ENCODE results near the gene SCN9A.
"Not testable (repeated sequence)": the region's sequence is repeated elsewhere in the genome, so short reads cannot be mapped to it uniquely, and the experiment has no call there.

SCN9A gene

DNA sequence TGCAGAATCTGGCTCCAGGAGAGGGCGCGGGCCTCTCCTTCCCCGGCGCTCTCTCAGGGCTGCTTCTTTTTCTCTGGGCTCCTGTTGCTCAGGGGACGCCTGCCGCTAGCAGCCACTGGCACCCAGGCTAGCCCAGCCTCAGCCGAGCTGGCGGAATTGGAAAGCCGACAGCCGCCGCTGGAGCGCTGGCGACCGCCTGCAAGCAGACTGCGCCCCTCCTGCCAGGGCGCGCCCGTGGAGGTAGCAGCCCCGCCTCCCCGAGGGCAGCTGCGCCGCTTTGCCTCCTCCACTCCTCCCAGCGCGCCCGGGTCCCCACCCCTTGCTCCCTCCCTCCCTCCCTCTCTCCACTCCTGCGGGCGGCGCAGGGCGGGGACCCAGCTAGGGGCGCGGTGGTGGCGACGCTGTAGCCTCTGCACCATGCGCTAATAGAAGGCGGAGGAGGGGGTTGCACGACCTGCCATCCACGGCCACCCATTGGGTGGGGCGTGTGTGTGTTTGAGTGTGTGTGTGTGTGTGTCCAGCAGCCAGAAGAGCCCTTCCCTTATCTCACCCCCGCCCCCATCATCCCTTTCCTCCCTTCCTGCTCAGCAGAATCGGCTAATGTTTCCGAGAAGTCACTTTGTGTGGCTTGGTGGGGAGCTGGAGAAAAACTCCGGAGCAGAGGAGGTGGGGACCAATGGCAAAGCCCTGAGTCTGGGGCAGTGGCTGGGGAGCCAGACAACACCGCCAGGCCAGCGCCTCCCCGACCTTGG, at the start of gene SCN9A:
SCN9A (minus strand) TSS at position 209 of the 752 bp plus-strand sequence. CDS start 64,188 bp downstream, outside the sequence.
- DNase-seq, result peak; percentile 80

- DNase-seq, result no peak
These were observed 49.1 kb upstream of the SCN9A start for GRCh38 chr2:166424841-166425240.

- DNase-seq, result no peak
These were observed 43.8 kb upstream of the SCN9A start for GRCh38 chr2:166419616-166419934.

DNA sequence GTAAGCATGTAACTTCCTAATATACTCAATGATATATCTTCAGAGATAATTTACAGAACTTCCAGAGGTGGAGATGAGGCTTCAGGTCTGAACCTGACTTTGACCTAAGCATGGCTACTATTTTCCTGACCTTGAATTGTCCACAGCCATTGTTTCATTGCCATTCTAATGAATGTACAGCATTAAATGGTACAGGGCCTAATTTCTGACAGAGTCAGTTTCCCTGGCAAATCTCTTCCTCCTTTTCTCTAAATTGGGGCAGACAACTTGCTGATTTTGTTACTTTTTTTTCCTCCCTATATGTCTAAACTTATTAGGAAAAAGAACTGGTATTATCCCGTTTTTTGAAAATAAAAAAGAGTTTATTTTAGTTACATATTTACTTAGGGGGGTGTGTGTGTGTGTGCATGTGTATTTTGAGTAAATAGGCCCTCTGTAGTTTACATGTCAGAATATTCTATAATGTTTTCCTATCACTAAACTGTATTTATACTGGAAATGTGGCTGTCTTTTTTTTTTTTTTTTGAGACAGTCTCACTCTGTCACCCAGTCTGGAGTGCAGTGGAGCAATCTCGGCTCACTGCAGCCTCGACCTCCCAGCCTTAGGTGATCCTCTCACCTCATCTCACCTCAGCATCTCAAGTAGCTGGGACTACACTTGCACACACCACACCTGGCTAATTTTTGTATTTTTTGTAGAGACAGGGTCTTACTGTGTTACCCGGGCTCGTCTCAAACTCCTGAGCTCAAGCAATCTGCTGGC, 43.3 kb upstream of the SCN9A start:
- DNase-seq, result no peak

GRCh38 chr2:166417669-166418068, 41.9 kb upstream of the SCN9A start:
- no peak for DNase-seq

DNA sequence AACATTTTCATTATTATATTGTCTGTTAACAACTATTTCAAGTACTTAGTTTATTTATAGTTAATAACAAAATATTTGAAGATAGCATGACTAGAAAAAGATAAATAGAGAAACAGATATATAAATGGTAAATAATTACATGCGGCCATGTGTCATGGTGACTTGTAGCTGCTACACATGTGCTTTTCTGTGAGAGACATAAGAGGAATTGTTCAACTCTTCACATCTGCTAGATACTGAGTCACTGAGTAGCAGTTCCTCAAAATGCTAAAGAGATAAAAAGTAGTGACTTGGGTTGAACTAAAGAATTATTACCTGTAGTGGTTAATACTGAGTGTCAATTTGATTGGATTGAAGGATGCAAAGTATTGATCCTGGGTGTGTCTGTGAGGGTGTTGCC, 37.5 kb upstream of the SCN9A start:
- no peak for DNase-seq

- DNase-seq, result no peak
These were observed 35.9 kb upstream of the SCN9A start for GRCh38 chr2:166411473-166412230.

DNA sequence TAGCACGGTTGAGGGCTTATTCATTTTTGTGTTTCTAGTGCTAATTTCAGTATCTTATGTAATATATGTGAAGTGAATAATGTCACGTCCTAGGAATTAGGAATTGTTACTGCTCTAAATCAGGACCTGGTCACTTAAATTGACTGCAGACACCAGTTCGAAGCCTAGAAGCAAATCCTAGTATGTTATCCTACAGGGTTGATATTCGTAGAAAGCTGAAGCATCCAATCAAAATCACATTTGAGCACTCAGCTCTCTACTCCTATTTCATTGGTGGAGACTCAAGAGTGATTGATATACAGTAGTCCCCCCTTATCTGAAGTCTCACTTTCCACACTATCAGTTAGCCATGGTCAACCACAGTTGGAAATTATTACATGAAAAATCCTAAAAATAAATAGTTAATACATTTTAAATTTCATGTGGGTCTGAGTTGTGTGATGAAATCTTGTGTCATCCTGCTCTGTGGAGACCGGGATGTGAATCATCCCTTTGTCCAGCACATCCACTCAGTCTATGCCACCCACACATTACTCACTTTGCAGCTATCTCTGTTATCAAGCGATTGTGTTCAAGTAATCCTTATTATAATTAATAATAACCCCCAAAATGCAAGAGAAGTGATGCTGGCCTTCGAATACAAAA, 35.2 kb upstream of the SCN9A start:
- DNase-seq, result no peak

GRCh38 chr2:166407746-166408145, 32.0 kb upstream of the SCN9A start:
- not testable (repeated sequence) for DNase-seq

DNA sequence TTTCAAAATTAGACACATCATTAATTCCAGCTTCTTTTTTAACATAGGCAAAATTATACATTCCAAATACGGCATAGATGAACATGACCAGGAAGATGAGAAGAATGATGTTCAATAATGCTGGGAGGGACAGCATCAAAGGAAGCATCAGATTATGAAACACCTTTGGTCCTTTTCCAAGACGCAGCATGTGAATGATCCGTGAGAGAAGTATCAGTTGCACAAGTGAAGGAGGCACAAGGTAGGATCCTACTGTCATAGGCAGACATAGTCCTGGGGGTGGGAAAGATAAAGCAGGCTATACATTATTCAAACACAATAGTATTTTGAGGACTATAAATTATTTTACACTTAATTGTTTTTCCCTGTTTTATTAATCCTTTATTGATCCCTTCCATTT, 30.6 kb upstream of the SCN9A start:
- no peak for DNase-seq

DNA sequence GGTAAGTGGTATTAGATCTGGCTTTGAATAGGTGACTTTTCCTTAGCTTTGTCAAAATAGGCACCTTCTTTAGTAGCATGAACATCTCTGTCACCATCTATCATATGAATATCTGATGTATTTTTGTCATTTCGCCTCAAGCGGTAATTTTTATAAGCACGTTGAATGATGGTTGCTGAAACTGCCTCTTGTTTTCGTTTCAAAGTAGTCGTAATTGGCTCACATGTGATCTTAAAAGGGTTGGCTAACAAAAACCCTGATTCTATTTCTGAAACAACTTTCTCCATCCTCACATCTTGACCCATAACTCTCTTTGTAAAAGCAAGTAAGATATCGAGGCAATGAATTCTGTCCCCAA, 29.8 kb upstream of the SCN9A start:
- no peak for DNase-seq

DNA sequence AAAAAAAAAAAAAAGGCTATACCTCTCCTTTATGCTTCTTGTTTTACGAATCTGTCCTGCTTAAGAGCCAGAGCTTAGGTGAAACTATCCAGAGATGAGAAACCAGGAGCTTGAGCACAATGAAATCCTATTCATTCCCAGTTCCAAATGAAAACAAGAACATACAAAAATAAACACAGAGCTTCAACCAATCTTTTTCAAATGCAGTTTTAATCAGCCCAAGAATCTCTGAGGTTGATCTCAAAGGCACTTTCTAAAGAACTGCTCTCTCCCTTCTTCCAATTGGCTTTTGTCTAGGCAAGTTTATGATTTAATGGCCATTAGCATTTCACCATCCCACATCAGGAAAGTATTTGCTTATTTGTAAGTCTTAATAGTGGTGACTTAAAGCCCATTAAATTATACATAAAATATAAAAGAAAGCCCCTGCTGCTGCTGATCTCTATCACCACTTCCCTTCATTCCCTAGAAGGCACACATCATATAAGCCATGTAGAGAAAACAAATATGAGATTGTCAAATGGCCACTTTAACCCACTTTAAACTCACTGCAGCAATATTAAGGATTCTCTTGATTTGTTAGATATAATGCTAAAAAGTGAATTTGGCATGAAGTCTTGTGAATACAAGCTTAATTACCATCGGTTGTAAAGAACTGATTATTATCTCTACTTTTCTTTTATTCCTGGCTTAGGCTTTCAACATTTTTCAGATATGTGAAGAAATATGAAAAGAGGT, 29.3 kb upstream of the SCN9A start:
- DNase-seq, result no peak

DNA sequence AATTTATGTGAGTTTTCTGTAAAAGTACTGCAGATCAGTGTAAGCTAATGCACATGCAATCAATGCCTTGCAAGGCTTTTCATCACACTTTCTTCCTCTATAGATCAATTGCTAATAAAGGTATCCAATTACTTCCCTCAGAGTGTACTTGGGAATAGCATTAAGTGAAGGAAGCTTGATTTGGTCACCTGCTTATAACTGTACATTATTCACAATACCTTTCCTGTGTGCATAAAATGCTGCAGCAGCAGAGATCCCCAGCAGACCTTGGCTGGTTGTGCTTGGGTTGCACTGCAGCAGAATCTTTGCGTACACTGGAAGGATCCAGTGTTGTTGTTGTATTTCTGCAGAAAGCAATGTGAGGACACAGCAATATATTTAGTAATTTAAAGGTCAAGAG, 18.5 kb upstream of the SCN9A start:
- no peak for DNase-seq

DNA sequence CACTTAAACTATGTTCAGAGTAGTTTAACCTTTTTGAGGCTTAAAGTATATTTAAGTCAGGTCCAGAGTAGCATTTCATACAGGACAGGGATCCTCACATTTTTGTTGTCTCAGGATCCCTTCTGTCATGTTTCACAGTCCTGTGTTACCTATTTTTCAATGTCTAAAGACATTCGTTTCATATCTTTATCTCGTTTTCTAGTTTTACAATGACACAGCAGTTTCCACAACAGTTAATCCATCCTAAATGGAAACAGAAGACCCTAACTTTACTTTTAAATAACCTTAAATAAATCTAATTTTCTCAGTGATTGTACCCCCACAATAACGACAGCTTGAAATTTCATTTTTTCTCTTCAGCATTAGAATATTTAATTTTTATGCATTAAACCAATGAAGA, 17.3 kb upstream of the SCN9A start:
- no peak for DNase-seq

- no peak for DNase-seq
These were observed 12.8 kb upstream of the SCN9A start for GRCh38 chr2:166388481-166389070.

DNA sequence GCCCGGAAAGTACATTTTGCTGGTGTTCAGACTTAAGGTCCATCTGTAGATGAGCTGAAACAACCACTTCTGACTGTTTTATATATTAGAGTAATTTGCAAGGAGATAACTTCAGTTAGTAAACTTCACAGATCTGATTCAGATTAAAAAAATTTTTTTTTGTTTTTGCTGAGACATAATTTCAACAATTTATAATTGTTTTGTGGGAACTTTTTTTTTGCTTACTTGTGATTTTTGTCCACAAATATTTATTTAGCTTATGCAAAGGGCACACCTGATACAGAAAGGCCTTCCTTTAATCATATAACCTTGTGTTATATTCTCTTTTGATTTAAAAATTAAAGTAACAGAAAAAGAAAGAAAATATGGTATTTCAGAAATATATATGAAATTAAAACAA, 9.6 kb upstream of the SCN9A start:
- DNase-seq, result no peak

DNA sequence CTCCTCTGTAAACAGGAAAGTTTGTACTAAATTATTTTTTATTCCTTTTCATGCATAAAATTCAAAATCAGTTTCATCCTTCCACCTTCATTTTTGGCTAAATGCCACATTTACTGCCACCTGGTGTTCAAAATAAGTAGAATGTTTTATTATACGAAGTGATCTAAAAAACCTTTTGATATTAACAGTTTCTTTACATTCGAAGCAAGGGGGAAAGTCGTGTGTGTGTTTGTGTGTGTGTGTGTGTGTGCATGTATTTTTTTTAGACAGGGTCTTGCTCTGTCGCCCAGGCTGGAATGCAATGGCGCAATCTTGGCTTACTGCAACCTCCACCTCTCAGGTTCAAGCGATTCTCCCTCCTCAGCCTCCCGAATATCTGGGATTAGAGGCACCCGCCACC, 9.0 kb upstream of the SCN9A start:
- DNase-seq, result no peak

DNA sequence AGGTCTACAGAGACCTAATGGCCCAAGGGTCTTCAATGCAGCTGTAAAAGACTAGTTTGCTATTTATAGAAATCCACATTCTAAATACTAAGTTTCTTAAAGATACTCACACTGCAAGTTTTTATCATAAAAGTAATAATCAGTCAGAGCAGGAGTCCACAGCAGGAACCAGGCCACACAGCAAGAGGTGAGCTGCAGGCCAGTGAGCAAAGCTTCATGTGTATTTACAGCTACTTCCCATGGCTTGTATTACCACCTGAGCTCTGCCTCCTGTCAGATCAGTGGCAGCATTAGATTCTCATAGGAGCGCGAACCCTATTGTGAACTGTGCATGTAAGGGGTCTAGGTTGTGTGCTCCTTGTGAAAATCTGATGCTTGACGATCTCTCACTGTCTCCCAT, 6.7 kb upstream of the SCN9A start:
- no peak for DNase-seq

DNA sequence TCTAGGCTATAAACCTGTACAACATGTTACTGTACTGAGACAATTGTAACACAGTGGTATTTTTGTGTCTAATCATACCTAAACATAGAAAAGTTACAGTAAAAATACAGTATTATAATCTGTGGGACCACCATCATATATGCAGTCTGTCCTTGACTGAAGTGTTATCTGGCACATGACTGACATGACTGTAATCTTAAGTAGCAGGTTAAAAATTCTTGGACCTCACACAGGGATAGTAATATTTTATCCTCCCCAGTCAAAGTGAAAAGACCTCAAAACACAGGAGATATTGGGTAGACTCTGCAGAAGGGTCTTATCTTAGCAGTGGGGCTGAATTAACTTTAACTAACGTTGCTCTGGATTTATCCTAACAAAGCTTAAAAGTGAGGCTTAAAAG, 4.9 kb upstream of the SCN9A start:
- DNase-seq, result no peak

DNA sequence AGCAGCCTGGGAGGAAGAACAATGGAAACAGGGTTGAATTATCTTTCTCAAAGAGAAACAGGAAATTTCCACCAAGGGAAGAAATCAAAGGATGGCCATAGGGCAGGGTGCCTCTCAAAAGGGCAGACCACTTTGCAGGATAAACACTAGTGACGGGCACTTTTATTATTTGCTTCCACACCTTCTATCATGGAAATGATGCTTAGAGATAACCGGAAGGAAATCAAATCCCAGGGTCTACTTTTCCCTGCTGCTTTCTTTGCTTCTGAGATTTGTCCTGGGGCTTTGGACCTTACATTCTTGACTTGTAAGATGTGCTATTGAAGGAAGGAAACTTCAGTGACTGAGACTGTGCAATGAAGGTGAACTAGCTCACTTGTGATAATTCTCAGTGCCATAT, 1.1 kb upstream of the SCN9A start:
- DNase-seq, result no peak

GRCh38 chr2:166376488-166376828, 714 bp upstream of the SCN9A start:
- DNase-seq, result no peak

GRCh38 chr2:166375195-166375735, 479 bp downstream of the SCN9A start:
- no peak for DNase-seq

All from NCI-H510A (cell line).